Endothelial cell of umbilical vein (primary cell): ENCODE data around the gene CDC25A. TPM values are rescaled to one million over a fixed set of nuclear protein-coding genes. Genes with fewer than 3 reads are reported as not detected.

Source experiments
- BruUV-seq: library from RNA; stranded (reverse); fragments of 400-500 nt; replicated peaks from 2 replicates; lab custom pipeline; 2021; lab: Mats Ljungman, UMichigan
- CTCF ChIA-PET: fragments of 300-600, 350-600 bp; sonication (Branson Sonifier 250); formaldehyde crosslinking; loops from one replicate; lab custom pipeline; 2021; ENCODE audit warnings: antibody characterized with exemption, inconsistent platforms; lab: Charles Lee
- POLR2A ChIA-PET: fragments of 300-600, 350-600 bp; sonication (Branson Sonifier 250); formaldehyde crosslinking; loops from one replicate; lab custom pipeline; 2021; ENCODE audit warnings: antibody characterized with exemption, inconsistent platforms; lab: Charles Lee
- DNase-seq: peaks from one replicate; pipeline ENCODE4 v3.0.0-alpha.2; 2011; ENCODE audit warnings: low read depth, low spot score
- FAIRE-seq: peaks from 2 replicates; lab custom pipeline; 2011; peaks lifted over from hg19 to GRCh38; lab: Jason Lieb, UNC
- H2AFZ ChIP-seq: 2 replicates; pipeline ENCODE4 v1.6.0; 2012; ENCODE audit warnings: low read depth, low read length, control low read depth, inconsistent platforms
- H3K27ac ChIP-seq: 2 replicates; pipeline ENCODE4 v1.5.1; 2011; ENCODE audit warnings: low read depth, mild to moderate bottlenecking, control low read depth, low read length, moderate library complexity; ENCODE audit not compliant: insufficient read depth
- H3K27me3 ChIP-seq, 2 experiments: 2 replicates each; pipeline versions ENCODE4 v1.6.0 to v1.6.1; 2011; ENCODE audit warnings: low read length in 2 of 2, mixed read lengths in 1 of 2; ENCODE audit not compliant: control insufficient read depth in 2 of 2, insufficient read depth in 2 of 2
- H3K36me3 ChIP-seq, 2 experiments: 2 replicates in 1 of 2; 3 replicates in 1 of 2; pipeline ENCODE4 v1.5.1; 2011; ENCODE audit warnings: low read length in 2 of 2, mild to moderate bottlenecking in 1 of 2, moderate library complexity in 1 of 2; ENCODE audit not compliant: control insufficient read depth in 2 of 2, insufficient read depth in 2 of 2; ENCODE audit errors: extremely low read depth in 1 of 2
- H3K4me1 ChIP-seq: 3 replicates; pipeline ENCODE4 v1.5.1; 2011; ENCODE audit warnings: mild to moderate bottlenecking, low read length; ENCODE audit not compliant: control insufficient read depth, insufficient read depth; ENCODE audit errors: extremely low read depth
- H3K4me2 ChIP-seq: 2 replicates; pipeline ENCODE4 v1.6.1; 2011; ENCODE audit warnings: low read length, control low read depth, mixed read lengths; ENCODE audit not compliant: insufficient read depth
- H3K4me3 ChIP-seq, 3 experiments: fragments of 200-600 bp in 1 of 3; sonication (generic), shearing (Covaris generic) in 1 of 3; replicated peaks in 1 of 3; 2 replicates each; pipeline ENCODE4 v1.5.1; 2011 to 2016; ENCODE audit warnings: control low read depth in 3 of 3, low read length in 3 of 3, mild to moderate bottlenecking in 2 of 3, inconsistent platforms in 1 of 3, low read depth in 1 of 3, moderate library complexity in 1 of 3; ENCODE audit not compliant: insufficient read depth in 1 of 3
- H3K79me2 ChIP-seq: 2 replicates; pipeline ENCODE4 v1.6.0; 2012; ENCODE audit warnings: low read length, inconsistent platforms; ENCODE audit not compliant: control insufficient read depth, insufficient read depth
- H3K9ac ChIP-seq: replicated peaks from 2 replicates; pipeline ENCODE3; 2011; ENCODE audit warnings: low read length, control low read depth; ENCODE audit not compliant: insufficient read depth; ENCODE audit errors: extremely low read depth
- H3K9me1 ChIP-seq: replicated peaks from 3 replicates; pipeline ENCODE4 v1.6.0; 2011; ENCODE audit warnings: mild to moderate bottlenecking, low read length; ENCODE audit not compliant: control insufficient read depth, insufficient read depth; ENCODE audit errors: extremely low read depth
- H3K9me3 ChIP-seq: replicated peaks from 2 replicates; pipeline ENCODE4 v1.5.1; 2012; ENCODE audit warnings: low read length, inconsistent platforms; ENCODE audit not compliant: control insufficient read depth, insufficient read depth
- H4K20me1 ChIP-seq: replicated peaks from 2 replicates; pipeline ENCODE3; 2011; ENCODE audit warnings: mild to moderate bottlenecking, low read length; ENCODE audit not compliant: control insufficient read depth, insufficient read depth; ENCODE audit errors: extremely low read depth
- CTCF ChIP-seq, 2 donors: IDR thresholded peaks; 1 replicate in 1 of 2; 2 replicates in 1 of 2; pipeline ENCODE4 v1.5.1; 2011; ENCODE audit warnings: low read length in 2 of 2, mild to moderate bottlenecking in 2 of 2, moderate library complexity in 2 of 2, control low read depth in 1 of 2, inconsistent platforms in 1 of 2, low read depth in 1 of 2; ENCODE audit not compliant: insufficient read depth in 1 of 2; ENCODE audit errors: extremely low read depth in 1 of 2
- EZH2 ChIP-seq: IDR thresholded peaks from 2 replicates; pipeline ENCODE4 v1.6.1; 2012; ENCODE audit warnings: borderline replicate concordance, low read depth, mild to moderate bottlenecking, moderate library complexity, low read length, inconsistent platforms; ENCODE audit not compliant: severe bottlenecking
- FOS ChIP-seq: IDR thresholded peaks from 2 replicates; pipeline ENCODE4 v1.6.1; 2011; ENCODE audit warnings: mild to moderate bottlenecking, low read length, moderate library complexity, borderline replicate concordance; ENCODE audit not compliant: insufficient read depth
- GATA2 ChIP-seq: IDR thresholded peaks from 2 replicates; pipeline ENCODE4 v1.7.0; 2011; ENCODE audit warnings: low read depth, mild to moderate bottlenecking, moderate library complexity, mixed read lengths, low read length; ENCODE audit not compliant: insufficient read length, insufficient read depth
- JUN ChIP-seq: IDR thresholded peaks from 2 replicates; pipeline ENCODE4 v1.6.1; 2011; ENCODE audit warnings: borderline replicate concordance, low read depth; ENCODE audit not compliant: insufficient read length, insufficient read depth
- MAX ChIP-seq: IDR thresholded peaks from 2 replicates; pipeline ENCODE4 v1.6.1; 2011; ENCODE audit not compliant: insufficient read depth, insufficient read length
- MYC ChIP-seq: IDR thresholded peaks from one replicate; pipeline ENCODE4 v1.6.1; 2011; ENCODE audit warnings: mild to moderate bottlenecking, low read depth, low read length
- POLR2A ChIP-seq: IDR thresholded peaks from 2 replicates; pipeline ENCODE4 v1.6.1; 2012; ENCODE audit warnings: low read depth, mild to moderate bottlenecking, control low read depth, low read length
- POLR2AphosphoS5 ChIP-seq: IDR thresholded peaks from 2 replicates; pipeline ENCODE4 v1.6.1; 2012; ENCODE audit warnings: low read depth, mild to moderate bottlenecking, control low read depth, low read length, moderate library complexity; ENCODE audit not compliant: insufficient read depth
- dilution Hi-C: fragments of 300-500 bp; cut with MboI; formaldehyde crosslinking; loops from one replicate; pipeline ENCODE4 v1.15.0; 2019; ENCODE audit warnings: low sequenced_read_pairs; ENCODE audit not compliant: extremely low pct_ligation_motif_present
- intact Hi-C: fragments of 100-400 bp; cut with micrococcal nuclease; formaldehyde crosslinking; loops from one replicate; pipeline ENCODE4 v1.10.0; 2022
- polyA plus RNA-seq, 4 experiments: library from polyadenylated mRNA; depleted of rRNA in 3 of 4; stranded (reverse) in 3 of 4; unstranded in 1 of 4; fragments of >200 nt; gene quantifications; 2 replicates each; pipeline versions ENCODE4 v1.2.1 to v1.2.3, GENCODE V29; 2011 to 2012; ENCODE audit warnings: missing spikeins in 1 of 4
- total RNA-seq: library from RNA; stranded (reverse); gene quantifications from 2 replicates; pipeline ENCODE4 v1.2.3, GENCODE V29; 2021

The CDC25A gene
- total and polyA plus RNA-seq, 2 donors (not counting 3 experiments of a cell fraction or from before 2014, with no cell fraction given): 5.5 to 18.4 TPM

- ChIA-PET CTCF (no interaction called here), POLR2A (no interaction called here)
- no peak overlapping the region for H2AFZ ChIP-seq
- no peak for DNase-seq
- no peak overlapping the region for H3K4me3 ChIP-seq
- TF ChIP-seq MAX (no peak), CTCF (IDR thresholded peaks at IDR 0.05; ENCODE audit: extremely low read depth in 1 of 2, insufficient read depth in 1 of 2, low read depth in 1 of 2, low read length in 2 of 2) (no peak), FOS (no peak), POLR2AphosphoS5 (no peak), POLR2A (no peak), GATA2 (no peak), MYC (no peak), JUN (no peak), EZH2 (no peak)
- H3K36me3 ChIP-seq: no peaks in the 10 kb centered on the region
- H3K4me1 ChIP-seq: no peaks in the 10 kb centered on the region
- H3K27ac ChIP-seq: no peak overlapping the region
- no peaks in the 10 kb centered on the region for H3K79me2 ChIP-seq
- dilution Hi-C loops: no loop called here
- BruUV-seq: no TSS peak
- H3K4me2 ChIP-seq: no peak overlapping the region
- FAIRE-seq: no peak
- no peaks in the 10 kb centered on the region for H4K20me1 ChIP-seq
- H3K9me3 ChIP-seq: no peaks in the 10 kb centered on the region
- H3K9me1 ChIP-seq: no peaks in the 10 kb centered on the region
- intact Hi-C loops: no loop called here
- H3K9ac ChIP-seq: no peak overlapping the region
- no peaks in the 10 kb centered on the region for H3K27me3 ChIP-seq
Observed at GRCh38 chr3:48110463-48110862, 77.8 kb downstream of the CDC25A start.
